Sigmoid colon (tissue), 7 donors: ENCODE measurements around the gene LRRC57. TPM values are rescaled to one million over a fixed set of nuclear protein-coding genes. Genes with fewer than 3 reads are reported as not detected.

Source experiments
- DNase-seq: peaks from one replicate; pipeline ENCODE4 v3.0.0-alpha.2; 2019
- H3K27ac ChIP-seq, 4 donors: fragments of 200-600 bp; sonication (generic); one replicate each; pipeline ENCODE4 v1.5.1; 2016 to 2019; ENCODE audit warnings: mild to moderate bottlenecking in 1 of 4
- H3K27me3 ChIP-seq, 3 donors: fragments of 200-600 bp; sonication (generic); one replicate each; pipeline ENCODE4 v1.5.1; 2019; ENCODE audit warnings: mild to moderate bottlenecking in 1 of 3
- H3K36me3 ChIP-seq, 4 donors: fragments of 200-600 bp; sonication (generic); one replicate each; pipeline ENCODE4 v1.5.1; 2016 to 2019
- H3K4me1 ChIP-seq, 4 donors: fragments of 200-600 bp; sonication (generic); one replicate each; pipeline ENCODE4 v1.5.1; 2017 to 2019
- H3K4me3 ChIP-seq, 4 donors: fragments of 200-600 bp; sonication (generic); one replicate each; pipeline ENCODE4 v1.5.1; 2017 to 2019; ENCODE audit warnings: mild to moderate bottlenecking in 2 of 4, moderate library complexity in 1 of 4
- H3K9me3 ChIP-seq, 4 donors: fragments of 200-600 bp in 3 of 4; sonication (generic) in 3 of 4; one replicate each; pipeline versions ENCODE4 v1.5.1 to v1.6.1; 2013 to 2019
- EP300 ChIP-seq, 4 donors: sonication (generic); formaldehyde crosslinking; IDR thresholded peaks; one replicate each; pipeline ENCODE4 v1.6.1; 2017; ENCODE audit warnings: antibody characterized with exemption in 4 of 4
- POLR2A ChIP-seq, 2 donors: fragments of 450-650 bp; IDR thresholded peaks; one replicate each; pipeline ENCODE4 v1.6.1; 2016; ENCODE audit warnings: antibody characterized with exemption in 2 of 2, mild to moderate bottlenecking in 2 of 2, moderate library complexity in 2 of 2
- POLR2AphosphoS5 ChIP-seq, 4 donors: sonication (generic); formaldehyde crosslinking; IDR thresholded peaks; one replicate each; pipeline ENCODE4 v1.6.1; 2017; ENCODE audit warnings: antibody characterized with exemption in 4 of 4
- WGBS, 2 donors: extraction: QIAGEN DNeasy Blood & Tissue Kit; methylation state at CpG; one replicate each; pipeline ENCODE4 v1.1.7; 2013; 5-methylcytosine and 5-hydroxymethylcytosine counted together
- intact Hi-C: fragments of 100-400 bp; cut with DNase I; formaldehyde crosslinking; loops from one replicate; pipeline ENCODE4 v1.15.1; 2023
- polyA plus RNA-seq, 3 donors: library from polyadenylated mRNA; stranded (reverse); fragments of 200-250 nt; gene quantifications; one replicate each; pipeline ENCODE4 v1.2.3, GENCODE V29; 2013
- total RNA-seq, 4 donors: library from RNA; depleted of rRNA; stranded (reverse); fragments of >200 nt; gene quantifications; one replicate each; pipeline ENCODE4 v1.1.0, GENCODE V29; 2016
- TF ChIP-seq, protein P1 (sequence below), 4 experiments: fragments of 450-650 bp in 3 of 4; fragments of 200-600 bp in 1 of 4; IDR thresholded peaks; one replicate each; pipeline ENCODE4 v1.5.1; 2016 to 2019; ENCODE audit warnings: antibody characterized with exemption in 4 of 4, mild to moderate bottlenecking in 3 of 4, moderate library complexity in 2 of 4
- donor health status: healthy with polysubstance abuse.
- donor health status: Bipolar disorder and iron deficiency.
- donor health status: healthy.

LRRC57 gene
- total and polyA plus RNA-seq, 7 donors: 8.4 to 24.6 (median 11.5) TPM

DNA sequence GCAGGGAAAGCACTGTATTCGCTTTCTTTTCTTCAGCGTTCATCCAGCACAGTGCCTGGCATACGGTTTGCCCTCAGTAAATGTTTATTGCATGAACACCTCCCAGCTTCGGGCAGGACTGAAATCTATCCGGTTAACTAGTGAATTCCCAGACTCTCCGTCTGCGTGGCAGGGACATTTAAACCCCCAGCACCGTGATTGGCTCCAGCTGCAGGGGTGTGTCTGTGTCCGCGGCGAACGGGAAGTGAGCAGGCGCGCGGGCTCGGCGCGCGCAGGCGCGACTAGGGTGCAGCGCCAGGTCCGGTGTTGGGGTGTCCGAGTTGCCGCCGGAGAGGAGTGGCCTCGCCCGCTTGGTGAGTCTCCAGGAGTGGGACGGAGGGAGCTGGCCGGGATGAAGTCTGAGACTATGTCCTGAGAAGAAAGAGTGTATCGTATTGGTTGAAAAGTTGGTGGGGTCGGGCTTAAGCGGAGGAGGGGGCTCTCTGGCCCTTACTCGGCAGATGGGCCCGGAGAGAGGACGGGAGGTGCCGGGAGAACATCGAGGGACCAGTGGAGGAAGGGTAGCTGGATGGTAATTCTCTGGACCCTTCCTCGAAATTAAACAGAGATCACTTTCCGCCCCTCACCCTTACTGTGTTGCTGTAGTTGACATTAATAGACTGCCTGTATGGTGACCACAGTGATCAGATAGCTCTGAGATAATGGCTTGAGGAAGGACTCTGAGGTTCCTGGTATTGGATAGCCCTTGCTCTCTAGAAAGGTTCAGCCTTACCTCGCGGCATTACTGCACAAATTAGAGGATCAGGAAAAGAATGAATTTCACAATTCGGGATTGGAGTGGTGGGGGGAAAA lies 53.0 kb downstream of the LRRC57 start, which contains the start of gene SNAP23:
Gene SNAP23 (plus strand): TSS at position 274 of the 852 bp plus-strand sequence. CDS start 16,213 bp downstream, outside the sequence.
- 1% methylated on average over 43 of the region's 43 CpGs for WGBS, 2 donors
- Histone ChIP-seq H3K4me1 (peaks cover 0 to 53% (median 41%) of the 10 kb centered on the region in 4 donors), H3K9me3 (no peaks in the 10 kb centered on the region), H3K4me3 (peak within 1 kb of the TSS; percentile 54 to 89 (median 61)), H3K27ac (peak within 1 kb of the TSS; percentile 84 to 95 (median 88)), H3K36me3 (no peaks in the 10 kb centered on the region), H3K27me3 (no peaks in the 10 kb centered on the region)
- DNase-seq: peak; percentile 98
- intact Hi-C loops: loop anchor here (5.0 kb wide), 1 partner anchor 52 kb away; the partner anchor contains the start of genes HAUS2 and LRRC57
- TF ChIP-seq EP300 (IDR thresholded peaks at IDR 0.05): no peak
- TF ChIP-seq, protein P1, sequence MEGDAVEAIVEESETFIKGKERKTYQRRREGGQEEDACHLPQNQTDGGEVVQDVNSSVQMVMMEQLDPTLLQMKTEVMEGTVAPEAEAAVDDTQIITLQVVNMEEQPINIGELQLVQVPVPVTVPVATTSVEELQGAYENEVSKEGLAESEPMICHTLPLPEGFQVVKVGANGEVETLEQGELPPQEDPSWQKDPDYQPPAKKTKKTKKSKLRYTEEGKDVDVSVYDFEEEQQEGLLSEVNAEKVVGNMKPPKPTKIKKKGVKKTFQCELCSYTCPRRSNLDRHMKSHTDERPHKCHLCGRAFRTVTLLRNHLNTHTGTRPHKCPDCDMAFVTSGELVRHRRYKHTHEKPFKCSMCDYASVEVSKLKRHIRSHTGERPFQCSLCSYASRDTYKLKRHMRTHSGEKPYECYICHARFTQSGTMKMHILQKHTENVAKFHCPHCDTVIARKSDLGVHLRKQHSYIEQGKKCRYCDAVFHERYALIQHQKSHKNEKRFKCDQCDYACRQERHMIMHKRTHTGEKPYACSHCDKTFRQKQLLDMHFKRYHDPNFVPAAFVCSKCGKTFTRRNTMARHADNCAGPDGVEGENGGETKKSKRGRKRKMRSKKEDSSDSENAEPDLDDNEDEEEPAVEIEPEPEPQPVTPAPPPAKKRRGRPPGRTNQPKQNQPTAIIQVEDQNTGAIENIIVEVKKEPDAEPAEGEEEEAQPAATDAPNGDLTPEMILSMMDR (IDR thresholded peaks at IDR 0.05): no peak
- TF ChIP-seq POLR2AphosphoS5 (IDR thresholded peaks at IDR 0.05): peak; percentile 92 to 98 (median 94)
- peak; percentile 82 to 90 for TF ChIP-seq POLR2A (IDR thresholded peaks at IDR 0.05)

DNA sequence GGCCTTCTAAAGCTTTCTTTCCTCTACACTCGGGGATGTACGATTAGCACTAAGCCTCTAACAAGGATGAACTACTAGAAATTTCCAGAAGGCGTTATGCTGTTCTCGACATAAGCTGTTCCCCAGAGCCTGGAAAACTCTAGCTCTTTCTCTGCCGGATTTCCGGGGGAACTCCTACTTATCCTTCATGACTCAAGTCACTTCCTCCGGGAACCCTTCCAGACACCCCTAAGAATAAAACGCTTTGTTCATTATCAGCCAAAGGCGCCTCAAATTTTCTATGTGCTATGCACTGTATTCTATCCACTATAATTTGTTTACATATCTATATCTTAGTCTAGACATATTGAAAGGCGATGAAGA lies 53.6 kb downstream of the LRRC57 start:
- TF ChIP-seq POLR2AphosphoS5 (IDR thresholded peaks at IDR 0.05) (peak in 1 of 4 donors; percentile 51), EP300 (IDR thresholded peaks at IDR 0.05) (no peak)
- H3K9me3 ChIP-seq: no peaks in the 10 kb centered on the region
- WGBS, 2 donors: 2 to 10% methylated on average over 10 of the region's 10 CpGs
- H3K4me1 ChIP-seq: peaks cover 0 to 52% (median 42%) of the 10 kb centered on the region in 4 donors
- intact Hi-C loops: loop anchor here (5.0 kb wide), 1 partner anchor 52 kb away; the partner anchor contains the start of genes HAUS2 and LRRC57
- peak overlapping the region; percentile 54 to 89 (median 61) for H3K4me3 ChIP-seq
- H3K27ac ChIP-seq: peak overlapping the region; percentile 84 to 95 (median 88)
- DNase-seq: peak; percentile 74
- no peaks in the 10 kb centered on the region for H3K36me3 ChIP-seq
- no peaks in the 10 kb centered on the region for H3K27me3 ChIP-seq

DNA sequence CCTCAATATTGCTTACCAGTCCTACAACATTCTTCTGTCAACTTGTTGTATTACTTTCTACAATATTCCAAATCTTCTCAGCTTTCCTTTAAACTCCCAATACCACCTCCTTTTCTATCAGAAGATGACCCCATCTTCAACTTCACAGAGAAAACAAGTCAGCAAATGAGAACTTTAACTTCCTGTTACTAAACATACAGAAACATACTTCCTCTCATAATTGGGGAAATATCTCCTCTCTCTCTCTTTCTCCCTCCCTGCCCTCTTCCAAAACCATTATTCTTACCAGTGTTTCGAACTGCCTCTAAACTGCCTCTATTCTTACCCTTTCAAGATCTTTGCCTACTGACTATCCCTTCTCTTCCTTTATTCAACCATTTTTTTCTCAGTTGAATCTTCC lies 54.9 kb downstream of the LRRC57 start:
- DNase-seq: no peak
- peak overlapping the region in 3 of 4 donors; percentile 23 to 95 (median 91) for H3K27ac ChIP-seq
- no peaks in the 10 kb centered on the region for H3K9me3 ChIP-seq
- H3K36me3 ChIP-seq: no peaks in the 10 kb centered on the region
- H3K4me1 ChIP-seq: peaks cover 0 to 53% (median 41%) of the 10 kb centered on the region in 4 donors
- H3K27me3 ChIP-seq: no peaks in the 10 kb centered on the region
- TF ChIP-seq, protein P1 (IDR thresholded peaks at IDR 0.05): no peak
- TF ChIP-seq POLR2A (IDR thresholded peaks at IDR 0.05) (no peak), EP300 (IDR thresholded peaks at IDR 0.05) (no peak), POLR2AphosphoS5 (IDR thresholded peaks at IDR 0.05) (no peak)
- WGBS, 2 donors: 74 to 97% methylated on average over 1 of the region's 1 CpG
- no peak overlapping the region for H3K4me3 ChIP-seq
- intact Hi-C loops: no loop called here

DNA sequence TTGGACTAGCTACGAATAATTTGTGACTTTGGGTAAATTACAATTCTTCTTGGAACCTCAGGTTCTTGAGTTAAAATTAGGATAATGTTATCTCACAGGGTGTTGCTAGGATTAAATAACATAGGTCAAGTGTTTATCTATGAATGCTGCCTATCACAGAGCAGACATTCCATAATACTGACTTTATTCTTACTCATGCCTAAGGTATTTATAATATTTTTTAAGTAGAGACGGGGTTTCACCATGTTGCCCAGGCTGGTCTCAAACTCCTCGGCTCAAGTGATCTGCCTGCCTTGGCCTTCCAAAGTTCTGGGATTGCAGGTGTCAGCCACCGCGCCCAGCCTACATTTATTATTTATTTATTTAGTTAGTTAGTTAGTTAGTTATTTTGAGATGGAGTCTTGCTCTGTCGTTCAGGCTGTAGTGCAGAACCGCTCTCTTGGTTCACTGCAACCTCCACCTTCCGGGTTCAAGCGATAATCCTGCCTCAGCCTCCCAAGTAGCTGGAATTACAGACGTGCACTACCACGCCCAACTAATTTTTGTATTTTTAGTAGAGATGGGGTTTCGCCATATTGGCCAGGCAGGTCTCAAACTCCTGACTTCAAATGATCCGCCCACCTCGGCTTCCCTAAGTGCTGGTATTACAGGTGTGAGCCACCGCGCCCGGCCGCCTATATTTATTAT lies 56.9 kb downstream of the LRRC57 start:
- Histone ChIP-seq H3K4me1 (peaks cover 0 to 59% (median 38%) of the 10 kb centered on the region in 4 donors), H3K4me3 (peak overlapping the region; percentile 71 to 87 (median 84)), H3K27me3 (no peaks in the 10 kb centered on the region), H3K36me3 (no peaks in the 10 kb centered on the region), H3K27ac (peak overlapping the region; percentile 87 to 94 (median 90)), H3K9me3 (no peaks in the 10 kb centered on the region)
- 80 to 88% methylated on average over 18 of the region's 18 CpGs for WGBS, 2 donors
- intact Hi-C loops: no loop called here
- DNase-seq: no peak
- peak in 1 of 4 donors; percentile 6 for TF ChIP-seq EP300 (IDR thresholded peaks at IDR 0.05)
- TF ChIP-seq, protein P1 (IDR thresholded peaks at IDR 0.05): no peak
